Esophagus muscularis mucosa (tissue), 4 donors: ENCODE results near the gene PAFAH2. TPM values are rescaled to one million over a fixed set of nuclear protein-coding genes. Genes with fewer than 3 reads are reported as not detected.

Source experiments
- DNase-seq: peaks from one replicate; pipeline ENCODE4 v3.0.0-alpha.2; 2017; ENCODE audit errors: extremely low spot score
- H3K27ac ChIP-seq, 4 donors: fragments of 200-600 bp; sonication (generic); replicated peaks in 1 of 4; 1 replicate in 3 of 4; 2 replicates in 1 of 4; pipeline ENCODE4 v1.5.1; 2016 to 2019; ENCODE audit warnings: mild to moderate bottlenecking in 1 of 4
- H3K27me3 ChIP-seq, 4 donors: fragments of 200-600 bp; sonication (generic); one replicate each; pipeline versions ENCODE4 v1.5.1 to v1.6.0; 2016 to 2019
- H3K36me3 ChIP-seq, 4 donors: fragments of 200-600 bp; sonication (generic); one replicate each; pipeline ENCODE4 v1.5.1; 2016 to 2019
- H3K4me1 ChIP-seq, 4 donors: fragments of 200-600 bp; sonication (generic); one replicate each; pipeline ENCODE4 v1.5.1; 2016 to 2019
- H3K4me3 ChIP-seq, 4 donors: fragments of 200-600 bp; sonication (generic); 1 replicate in 2 of 4; 2 replicates in 2 of 4; pipeline ENCODE4 v1.5.1; 2016 to 2019; ENCODE audit warnings: mild to moderate bottlenecking in 4 of 4, moderate library complexity in 1 of 4
- H3K9me3 ChIP-seq, 4 donors: fragments of 200-600 bp; sonication (generic); 1 replicate in 3 of 4; 2 replicates in 1 of 4; pipeline ENCODE4 v1.5.1; 2016 to 2019
- CTCF ChIP-seq, 3 experiments: fragments of 200-600 bp in 2 of 3; fragments of 450-650 bp in 1 of 3; sonication (generic) in 2 of 3; IDR thresholded peaks; one replicate each; pipeline ENCODE4 v1.5.1; 2017 to 2019; ENCODE audit warnings: antibody characterized with exemption in 3 of 3, mild to moderate bottlenecking in 2 of 3, moderate library complexity in 1 of 3
- EP300 ChIP-seq: sonication (generic); formaldehyde crosslinking; IDR thresholded peaks from one replicate; pipeline ENCODE4 v1.6.1; 2017; ENCODE audit warnings: antibody characterized with exemption
- POLR2A ChIP-seq: fragments of 450-650 bp; IDR thresholded peaks from one replicate; pipeline ENCODE4 v1.6.1; 2017; ENCODE audit warnings: antibody characterized with exemption, moderate library complexity, mild to moderate bottlenecking, low read depth
- POLR2AphosphoS5 ChIP-seq, 2 donors: sonication (generic); formaldehyde crosslinking; IDR thresholded peaks; one replicate each; pipeline ENCODE4 v1.6.1; 2017; ENCODE audit warnings: antibody characterized with exemption in 2 of 2
- WGBS: methylation state at CpG from one replicate; pipeline ENCODE4 v1.1.5; 2018; 5-methylcytosine and 5-hydroxymethylcytosine counted together
- intact Hi-C: fragments of 100-400 bp; cut with DNase I; formaldehyde crosslinking; loops from one replicate; pipeline ENCODE4 v1.15.1; 2023
- total RNA-seq, 4 donors: library from RNA; depleted of rRNA; stranded (reverse); fragments of >200 nt; gene quantifications; one replicate each; pipeline versions ENCODE4 v1.1.0 to v1.2.1, GENCODE V29; 2016

The PAFAH2 gene
- total RNA-seq, 4 donors from 2014 or later, result 6.1 to 10.0 (median 9.2) TPM

GRCh38 chr1:26017606-26018005, 19.7 kb upstream of the PAFAH2 start:
- no peak for DNase-seq

GRCh38 chr1:26016953-26017545, 19.2 kb upstream of the PAFAH2 start:
- Histone ChIP-seq H3K4me3 (no peak overlapping the region), H3K27me3 (no peaks in the 10 kb centered on the region), H3K9me3 (no peaks in the 10 kb centered on the region), H3K27ac (no peak overlapping the region), H3K36me3 (no peaks in the 10 kb centered on the region), H3K4me1 (peaks cover 6 to 35% (median 15%) of the 10 kb centered on the region in 4 donors)
- WGBS, result 67% methylated on average over 6 of the region's 6 CpGs
- no peak for DNase-seq
- intact Hi-C loops, result no loop called here
- no peak for TF ChIP-seq EP300
- TF ChIP-seq CTCF (IDR thresholded peaks at IDR 0.05), result no peak
- no peak for TF ChIP-seq POLR2AphosphoS5 (IDR thresholded peaks at IDR 0.05)
- no peak for TF ChIP-seq POLR2A

More at GRCh38 chr1:26017606-26018005, 19.7 kb upstream of the PAFAH2 start:
- Histone ChIP-seq H3K36me3 (no peaks in the 10 kb centered on the region), H3K4me3 (no peak overlapping the region), H3K9me3 (no peaks in the 10 kb centered on the region), H3K27me3 (no peaks in the 10 kb centered on the region), H3K4me1 (peaks cover 10 to 41% (median 20%) of the 10 kb centered on the region in 4 donors), H3K27ac (no peak overlapping the region)
- TF ChIP-seq CTCF (IDR thresholded peaks at IDR 0.05), result no peak
- TF ChIP-seq EP300, result no peak
- TF ChIP-seq POLR2AphosphoS5 (IDR thresholded peaks at IDR 0.05), result no peak
- TF ChIP-seq POLR2A, result no peak
- intact Hi-C loops, result no loop called here
- 42% methylated on average over 6 of the region's 6 CpGs for WGBS

GRCh38 chr1:26016258-26016952, 18.5 kb upstream of the PAFAH2 start:
- no peaks in the 10 kb centered on the region for H3K27me3 ChIP-seq
- 77% methylated on average over 10 of the region's 10 CpGs for WGBS
- no peak overlapping the region for H3K4me3 ChIP-seq
- no peak for DNase-seq
- H3K36me3 ChIP-seq, result no peaks in the 10 kb centered on the region
- no peak for TF ChIP-seq CTCF (IDR thresholded peaks at IDR 0.05)
- TF ChIP-seq EP300, result no peak
- no peak for TF ChIP-seq POLR2A
- no peak for TF ChIP-seq POLR2AphosphoS5 (IDR thresholded peaks at IDR 0.05)
- H3K27ac ChIP-seq, result no peak overlapping the region
- no peaks in the 10 kb centered on the region for H3K9me3 ChIP-seq
- intact Hi-C loops, result no loop called here
- peaks cover 0 to 29% (median 9%) of the 10 kb centered on the region in 4 donors for H3K4me1 ChIP-seq

GRCh38 chr1:26015358-26015757, 17.5 kb upstream of the PAFAH2 start:
- no peak overlapping the region for H3K4me3 ChIP-seq
- WGBS, result 92% methylated on average over 2 of the region's 2 CpGs
- no peaks in the 10 kb centered on the region for H3K27me3 ChIP-seq
- peaks cover 0 to 19% (median 4%) of the 10 kb centered on the region in 4 donors for H3K4me1 ChIP-seq
- no peaks in the 10 kb centered on the region for H3K9me3 ChIP-seq
- DNase-seq, result no peak
- intact Hi-C loops, result no loop called here
- H3K36me3 ChIP-seq, result no peaks in the 10 kb centered on the region
- no peak for TF ChIP-seq POLR2A
- no peak for TF ChIP-seq EP300
- TF ChIP-seq POLR2AphosphoS5 (IDR thresholded peaks at IDR 0.05), result no peak
- no peak for TF ChIP-seq CTCF (IDR thresholded peaks at IDR 0.05)
- H3K27ac ChIP-seq, result no peak overlapping the region
